ENCODE results near the gene SQOR. TPM values are rescaled to one million over a fixed set of nuclear protein-coding genes. Genes with fewer than 3 reads are reported as not detected.

Gene SQOR
- total RNA-seq, 2 donors from 2014 or later: 21.2 to 30.7 TPM

GRCh38 chr15:45666119-45666875 lies 31.5 kb downstream of the SQOR start:
- H3K36me3 ChIP-seq: peaks cover 41% of the 10 kb centered on the region
- TF ChIP-seq CTCF (IDR thresholded peaks at IDR 0.05): no peak

GRCh38 chr15:45667002-45667401 lies 32.2 kb downstream of the SQOR start:
- H3K9me3 ChIP-seq: no peaks in the 10 kb centered on the region

More at GRCh38 chr15:45666119-45666875, 31.5 kb downstream of the SQOR start:
- no peak overlapping the region for H3K4me3 ChIP-seq
- no peaks in the 10 kb centered on the region for H3K27me3 ChIP-seq
- no peaks in the 10 kb centered on the region for H3K4me1 ChIP-seq
- no peak for DNase-seq (ENCODE audit: low spot score)
- no peaks in the 10 kb centered on the region for H3K9me3 ChIP-seq
- H3K27ac ChIP-seq: no peak overlapping the region

GRCh38 chr15:45668386-45668785 lies 33.6 kb downstream of the SQOR start:
- no peak overlapping the region for H3K4me3 ChIP-seq
- no peaks in the 10 kb centered on the region for H3K4me1 ChIP-seq
- no peak overlapping the region for H3K27ac ChIP-seq
- no peak for TF ChIP-seq CTCF (IDR thresholded peaks at IDR 0.05)
- H3K36me3 ChIP-seq: peaks cover 37% of the 10 kb centered on the region
- no peaks in the 10 kb centered on the region for H3K9me3 ChIP-seq
- no peaks in the 10 kb centered on the region for H3K27me3 ChIP-seq
- DNase-seq (ENCODE audit: low spot score): no peak

More at GRCh38 chr15:45667002-45667401, 32.2 kb downstream of the SQOR start:
- Histone ChIP-seq H3K36me3 (peaks cover 39% of the 10 kb centered on the region), H3K4me3 (no peak overlapping the region), H3K4me1 (no peaks in the 10 kb centered on the region), H3K27me3 (no peaks in the 10 kb centered on the region), H3K27ac (no peak overlapping the region)
- no peak for DNase-seq (ENCODE audit: low spot score)
- no peak for TF ChIP-seq CTCF (IDR thresholded peaks at IDR 0.05)

- Histone ChIP-seq H3K9me3 (no peaks in the 10 kb centered on the region), H3K36me3 (peaks cover 36% of the 10 kb centered on the region), H3K27ac (no peak overlapping the region), H3K4me3 (no peak overlapping the region), H3K27me3 (no peaks in the 10 kb centered on the region), H3K4me1 (no peaks in the 10 kb centered on the region)
- no peak for DNase-seq (ENCODE audit: low spot score)
- no peak for TF ChIP-seq CTCF (IDR thresholded peaks at IDR 0.05)
Measured at GRCh38 chr15:45669422-45669821, 34.6 kb downstream of the SQOR start.

- Histone ChIP-seq H3K4me1 (no peaks in the 10 kb centered on the region), H3K9me3 (no peaks in the 10 kb centered on the region), H3K4me3 (no peak overlapping the region), H3K36me3 (peaks cover 36% of the 10 kb centered on the region), H3K27me3 (no peaks in the 10 kb centered on the region), H3K27ac (no peak overlapping the region)
- DNase-seq (ENCODE audit: low spot score): no peak
- no peak for TF ChIP-seq CTCF (IDR thresholded peaks at IDR 0.05)
Measured at GRCh38 chr15:45670091-45670490, 35.3 kb downstream of the SQOR start.

GRCh38 chr15:45670511-45670910 lies 35.7 kb downstream of the SQOR start:
- DNase-seq (ENCODE audit: low spot score): no peak
- H3K4me3 ChIP-seq: no peak overlapping the region
- no peaks in the 10 kb centered on the region for H3K9me3 ChIP-seq
- H3K36me3 ChIP-seq: peaks cover 40% of the 10 kb centered on the region
- no peak for TF ChIP-seq CTCF (IDR thresholded peaks at IDR 0.05)
- H3K27me3 ChIP-seq: no peaks in the 10 kb centered on the region
- H3K4me1 ChIP-seq: no peaks in the 10 kb centered on the region
- no peak overlapping the region for H3K27ac ChIP-seq

Measured in right atrium auricular region (tissue), 2 donors.